ENCODE data around the gene AGPAT2. TPM values are rescaled to one million over a fixed set of nuclear protein-coding genes. Genes with fewer than 3 reads are reported as not detected.

The AGPAT2 gene
- total and polyA plus RNA-seq, 2 experiments from 2014 or later, result 31.8 to 44.7 TPM

DNA sequence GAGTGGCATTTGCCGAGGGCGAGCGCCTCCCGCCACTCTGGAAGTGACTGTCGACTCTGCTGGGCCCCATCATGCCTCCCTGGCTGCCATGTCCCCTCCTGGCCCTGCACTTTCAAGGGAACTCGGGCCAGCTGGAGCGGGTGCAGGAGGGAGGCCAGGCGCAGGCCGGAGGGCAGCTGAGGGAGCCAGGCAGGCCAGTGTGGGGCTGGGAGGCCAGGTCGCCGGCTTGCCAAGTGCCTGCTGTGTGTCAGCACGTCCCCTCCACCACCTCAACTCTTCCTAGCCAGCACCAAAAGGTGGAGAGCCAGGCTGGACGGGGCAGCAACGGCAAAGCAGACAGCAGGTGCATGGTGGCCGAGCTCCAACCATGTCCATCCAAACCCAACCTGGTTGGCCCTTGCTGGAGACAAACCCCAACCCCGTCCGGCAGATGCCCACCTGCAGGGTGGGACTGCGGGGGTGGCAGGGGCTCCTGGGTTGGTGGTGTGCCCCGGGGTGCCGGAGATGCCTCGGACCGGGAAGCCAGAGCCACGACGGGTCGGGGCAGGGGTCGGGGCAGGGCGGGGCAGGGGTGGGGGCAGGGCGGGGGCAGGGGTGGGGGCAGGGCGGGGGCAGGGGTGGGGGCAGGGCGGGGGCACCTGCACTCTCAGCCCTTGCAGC, 61.1 kb downstream of the AGPAT2 start:
- Histone ChIP-seq H3K79me2 (replicated peaks; ENCODE audit: insufficient read depth) (no peaks in the 10 kb centered on the region), H3K27ac (ENCODE audit: low read depth) (no peak overlapping the region), H3F3A (replicated peaks; ENCODE audit: low read depth) (peaks cover 8% of the 10 kb centered on the region), H4K20me1 (replicated peaks; ENCODE audit: insufficient read depth) (no peaks in the 10 kb centered on the region), H2AFZ (no peak overlapping the region), H3K4me1 (ENCODE audit: insufficient read depth) (no peaks in the 10 kb centered on the region), H3K4me2 (no peak overlapping the region), H3K27me3 (ENCODE audit: insufficient read depth) (no peaks in the 10 kb centered on the region), H3K36me3 (ENCODE audit: insufficient read depth) (no peaks in the 10 kb centered on the region), H3K4me3 (no peak overlapping the region), H3K9me2 (ENCODE audit: insufficient read depth) (no peaks in the 10 kb centered on the region)
- peaks cover 3% of the 10 kb centered on the region for H3K27me3 Mint-ChIP-seq (ENCODE audit: insufficient read depth, low read depth, poor library complexity)
- ATAC-seq (no peak), DNase-seq (ENCODE audit: low spot score) (no peak)
- TF ChIP-seq, protein P1, sequence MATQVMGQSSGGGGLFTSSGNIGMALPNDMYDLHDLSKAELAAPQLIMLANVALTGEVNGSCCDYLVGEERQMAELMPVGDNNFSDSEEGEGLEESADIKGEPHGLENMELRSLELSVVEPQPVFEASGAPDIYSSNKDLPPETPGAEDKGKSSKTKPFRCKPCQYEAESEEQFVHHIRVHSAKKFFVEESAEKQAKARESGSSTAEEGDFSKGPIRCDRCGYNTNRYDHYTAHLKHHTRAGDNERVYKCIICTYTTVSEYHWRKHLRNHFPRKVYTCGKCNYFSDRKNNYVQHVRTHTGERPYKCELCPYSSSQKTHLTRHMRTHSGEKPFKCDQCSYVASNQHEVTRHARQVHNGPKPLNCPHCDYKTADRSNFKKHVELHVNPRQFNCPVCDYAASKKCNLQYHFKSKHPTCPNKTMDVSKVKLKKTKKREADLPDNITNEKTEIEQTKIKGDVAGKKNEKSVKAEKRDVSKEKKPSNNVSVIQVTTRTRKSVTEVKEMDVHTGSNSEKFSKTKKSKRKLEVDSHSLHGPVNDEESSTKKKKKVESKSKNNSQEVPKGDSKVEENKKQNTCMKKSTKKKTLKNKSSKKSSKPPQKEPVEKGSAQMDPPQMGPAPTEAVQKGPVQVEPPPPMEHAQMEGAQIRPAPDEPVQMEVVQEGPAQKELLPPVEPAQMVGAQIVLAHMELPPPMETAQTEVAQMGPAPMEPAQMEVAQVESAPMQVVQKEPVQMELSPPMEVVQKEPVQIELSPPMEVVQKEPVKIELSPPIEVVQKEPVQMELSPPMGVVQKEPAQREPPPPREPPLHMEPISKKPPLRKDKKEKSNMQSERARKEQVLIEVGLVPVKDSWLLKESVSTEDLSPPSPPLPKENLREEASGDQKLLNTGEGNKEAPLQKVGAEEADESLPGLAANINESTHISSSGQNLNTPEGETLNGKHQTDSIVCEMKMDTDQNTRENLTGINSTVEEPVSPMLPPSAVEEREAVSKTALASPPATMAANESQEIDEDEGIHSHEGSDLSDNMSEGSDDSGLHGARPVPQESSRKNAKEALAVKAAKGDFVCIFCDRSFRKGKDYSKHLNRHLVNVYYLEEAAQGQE (IDR thresholded peaks at IDR 0.05; ENCODE audit: unreplicated experiment), result no peak
- TF ChIP-seq ZNF114 (CRISPR knock-in tag; IDR thresholded peaks at IDR 0.05) (no peak), STAT1 (IDR thresholded peaks at IDR 0.05; ENCODE audit: unreplicated experiment) (no peak), CREB1 (CRISPR knock-in tag; IDR thresholded peaks at IDR 0.05; ENCODE audit: low read depth) (no peak), ZNF331 (CRISPR knock-in tag; IDR thresholded peaks at IDR 0.05; ENCODE audit: low read depth) (no peak), EZH2phosphoT487 (IDR thresholded peaks at IDR 0.05; ENCODE audit: unreplicated experiment) (no peak), JUNB (IDR thresholded peaks at IDR 0.05; ENCODE audit: unreplicated experiment) (no peak), EZH2 (IDR thresholded peaks at IDR 0.05; ENCODE audit: low read depth, unreplicated experiment) (no peak), NANOG (IDR thresholded peaks at IDR 0.05; ENCODE audit: borderline replicate concordance) (no peak), POLR2AphosphoS5 (IDR thresholded peaks at IDR 0.05; ENCODE audit: low read depth) (no peak)
- TF ChIP-seq, protein P2, sequence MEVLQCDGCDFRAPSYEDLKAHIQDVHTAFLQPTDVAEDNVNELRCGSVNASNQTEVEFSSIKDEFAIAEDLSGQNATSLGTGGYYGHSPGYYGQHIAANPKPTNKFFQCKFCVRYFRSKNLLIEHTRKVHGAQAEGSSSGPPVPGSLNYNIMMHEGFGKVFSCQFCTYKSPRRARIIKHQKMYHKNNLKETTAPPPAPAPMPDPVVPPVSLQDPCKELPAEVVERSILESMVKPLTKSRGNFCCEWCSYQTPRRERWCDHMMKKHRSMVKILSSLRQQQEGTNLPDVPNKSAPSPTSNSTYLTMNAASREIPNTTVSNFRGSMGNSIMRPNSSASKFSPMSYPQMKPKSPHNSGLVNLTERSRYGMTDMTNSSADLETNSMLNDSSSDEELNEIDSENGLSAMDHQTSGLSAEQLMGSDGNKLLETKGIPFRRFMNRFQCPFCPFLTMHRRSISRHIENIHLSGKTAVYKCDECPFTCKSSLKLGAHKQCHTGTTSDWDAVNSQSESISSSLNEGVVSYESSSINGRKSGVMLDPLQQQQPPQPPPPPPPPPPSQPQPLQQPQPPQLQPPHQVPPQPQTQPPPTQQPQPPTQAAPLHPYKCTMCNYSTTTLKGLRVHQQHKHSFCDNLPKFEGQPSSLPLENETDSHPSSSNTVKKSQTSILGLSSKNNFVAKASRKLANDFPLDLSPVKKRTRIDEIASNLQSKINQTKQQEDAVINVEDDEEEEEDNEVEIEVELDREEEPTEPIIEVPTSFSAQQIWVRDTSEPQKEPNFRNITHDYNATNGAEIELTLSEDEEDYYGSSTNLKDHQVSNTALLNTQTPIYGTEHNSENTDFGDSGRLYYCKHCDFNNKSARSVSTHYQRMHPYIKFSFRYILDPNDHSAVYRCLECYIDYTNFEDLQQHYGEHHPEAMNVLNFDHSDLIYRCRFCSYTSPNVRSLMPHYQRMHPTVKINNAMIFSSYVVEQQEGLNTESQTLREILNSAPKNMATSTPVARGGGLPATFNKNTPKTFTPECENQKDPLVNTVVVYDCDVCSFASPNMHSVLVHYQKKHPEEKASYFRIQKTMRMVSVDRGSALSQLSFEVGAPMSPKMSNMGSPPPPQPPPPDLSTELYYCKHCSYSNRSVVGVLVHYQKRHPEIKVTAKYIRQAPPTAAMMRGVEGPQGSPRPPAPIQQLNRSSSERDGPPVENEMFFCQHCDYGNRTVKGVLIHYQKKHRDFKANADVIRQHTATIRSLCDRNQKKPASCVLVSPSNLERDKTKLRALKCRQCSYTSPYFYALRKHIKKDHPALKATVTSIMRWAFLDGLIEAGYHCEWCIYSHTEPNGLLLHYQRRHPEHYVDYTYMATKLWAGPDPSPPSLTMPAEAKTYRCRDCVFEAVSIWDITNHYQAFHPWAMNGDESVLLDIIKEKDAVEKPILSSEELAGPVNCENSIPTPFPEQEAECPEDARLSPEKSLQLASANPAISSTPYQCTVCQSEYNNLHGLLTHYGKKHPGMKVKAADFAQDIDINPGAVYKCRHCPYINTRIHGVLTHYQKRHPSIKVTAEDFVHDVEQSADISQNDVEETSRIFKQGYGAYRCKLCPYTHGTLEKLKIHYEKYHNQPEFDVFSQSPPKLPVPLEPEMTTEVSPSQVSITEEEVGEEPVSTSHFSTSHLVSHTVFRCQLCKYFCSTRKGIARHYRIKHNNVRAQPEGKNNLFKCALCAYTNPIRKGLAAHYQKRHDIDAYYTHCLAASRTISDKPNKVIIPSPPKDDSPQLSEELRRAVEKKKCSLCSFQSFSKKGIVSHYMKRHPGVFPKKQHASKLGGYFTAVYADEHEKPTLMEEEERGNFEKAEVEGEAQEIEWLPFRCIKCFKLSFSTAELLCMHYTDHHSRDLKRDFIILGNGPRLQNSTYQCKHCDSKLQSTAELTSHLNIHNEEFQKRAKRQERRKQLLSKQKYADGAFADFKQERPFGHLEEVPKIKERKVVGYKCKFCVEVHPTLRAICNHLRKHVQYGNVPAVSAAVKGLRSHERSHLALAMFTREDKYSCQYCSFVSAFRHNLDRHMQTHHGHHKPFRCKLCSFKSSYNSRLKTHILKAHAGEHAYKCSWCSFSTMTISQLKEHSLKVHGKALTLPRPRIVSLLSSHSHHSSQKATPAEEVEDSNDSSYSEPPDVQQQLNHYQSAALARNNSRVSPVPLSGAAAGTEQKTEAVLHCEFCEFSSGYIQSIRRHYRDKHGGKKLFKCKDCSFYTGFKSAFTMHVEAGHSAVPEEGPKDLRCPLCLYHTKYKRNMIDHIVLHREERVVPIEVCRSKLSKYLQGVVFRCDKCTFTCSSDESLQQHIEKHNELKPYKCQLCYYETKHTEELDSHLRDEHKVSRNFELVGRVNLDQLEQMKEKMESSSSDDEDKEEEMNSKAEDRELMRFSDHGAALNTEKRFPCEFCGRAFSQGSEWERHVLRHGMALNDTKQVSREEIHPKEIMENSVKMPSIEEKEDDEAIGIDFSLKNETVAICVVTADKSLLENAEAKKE (CRISPR knock-in tag; IDR thresholded peaks at IDR 0.05), result no peak
- TF ChIP-seq, protein P3, sequence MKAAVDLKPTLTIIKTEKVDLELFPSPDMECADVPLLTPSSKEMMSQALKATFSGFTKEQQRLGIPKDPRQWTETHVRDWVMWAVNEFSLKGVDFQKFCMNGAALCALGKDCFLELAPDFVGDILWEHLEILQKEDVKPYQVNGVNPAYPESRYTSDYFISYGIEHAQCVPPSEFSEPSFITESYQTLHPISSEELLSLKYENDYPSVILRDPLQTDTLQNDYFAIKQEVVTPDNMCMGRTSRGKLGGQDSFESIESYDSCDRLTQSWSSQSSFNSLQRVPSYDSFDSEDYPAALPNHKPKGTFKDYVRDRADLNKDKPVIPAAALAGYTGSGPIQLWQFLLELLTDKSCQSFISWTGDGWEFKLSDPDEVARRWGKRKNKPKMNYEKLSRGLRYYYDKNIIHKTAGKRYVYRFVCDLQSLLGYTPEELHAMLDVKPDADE (IDR thresholded peaks at IDR 0.05), result no peak
- TF ChIP-seq, protein P4, sequence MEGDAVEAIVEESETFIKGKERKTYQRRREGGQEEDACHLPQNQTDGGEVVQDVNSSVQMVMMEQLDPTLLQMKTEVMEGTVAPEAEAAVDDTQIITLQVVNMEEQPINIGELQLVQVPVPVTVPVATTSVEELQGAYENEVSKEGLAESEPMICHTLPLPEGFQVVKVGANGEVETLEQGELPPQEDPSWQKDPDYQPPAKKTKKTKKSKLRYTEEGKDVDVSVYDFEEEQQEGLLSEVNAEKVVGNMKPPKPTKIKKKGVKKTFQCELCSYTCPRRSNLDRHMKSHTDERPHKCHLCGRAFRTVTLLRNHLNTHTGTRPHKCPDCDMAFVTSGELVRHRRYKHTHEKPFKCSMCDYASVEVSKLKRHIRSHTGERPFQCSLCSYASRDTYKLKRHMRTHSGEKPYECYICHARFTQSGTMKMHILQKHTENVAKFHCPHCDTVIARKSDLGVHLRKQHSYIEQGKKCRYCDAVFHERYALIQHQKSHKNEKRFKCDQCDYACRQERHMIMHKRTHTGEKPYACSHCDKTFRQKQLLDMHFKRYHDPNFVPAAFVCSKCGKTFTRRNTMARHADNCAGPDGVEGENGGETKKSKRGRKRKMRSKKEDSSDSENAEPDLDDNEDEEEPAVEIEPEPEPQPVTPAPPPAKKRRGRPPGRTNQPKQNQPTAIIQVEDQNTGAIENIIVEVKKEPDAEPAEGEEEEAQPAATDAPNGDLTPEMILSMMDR (conservative IDR thresholded peaks at IDR 0.05; ENCODE audit: low read depth in 2 of 2), result no peak
- H3K4me3 Mint-ChIP-seq, result no peak overlapping the region
- H3K9me3 Mint-ChIP-seq, result no peaks in the 10 kb centered on the region
- H3K27ac Mint-ChIP-seq, result no peak overlapping the region
- H3K36me3 Mint-ChIP-seq (ENCODE audit: low read depth), result no peaks in the 10 kb centered on the region
- peaks cover 8% of the 10 kb centered on the region; the same call in 2 of the 3 replicates for H3K4me1 Mint-ChIP-seq
